Measurements from ENCODE around the gene KIF21B. TPM values are rescaled to one million over a fixed set of nuclear protein-coding genes. Genes with fewer than 3 reads are reported as not detected.
A peak's percentile ranks its signal among the peaks of the same experiment; 100 is the strongest.
"Not testable (repeated sequence)": the region's sequence is repeated elsewhere in the genome, so short reads cannot be mapped to it uniquely, and the experiment has no call there.

KIF21B gene
- total and polyA plus RNA-seq, 8 donors: 2.0 to 15.1 (median 9.5) TPM

DNA sequence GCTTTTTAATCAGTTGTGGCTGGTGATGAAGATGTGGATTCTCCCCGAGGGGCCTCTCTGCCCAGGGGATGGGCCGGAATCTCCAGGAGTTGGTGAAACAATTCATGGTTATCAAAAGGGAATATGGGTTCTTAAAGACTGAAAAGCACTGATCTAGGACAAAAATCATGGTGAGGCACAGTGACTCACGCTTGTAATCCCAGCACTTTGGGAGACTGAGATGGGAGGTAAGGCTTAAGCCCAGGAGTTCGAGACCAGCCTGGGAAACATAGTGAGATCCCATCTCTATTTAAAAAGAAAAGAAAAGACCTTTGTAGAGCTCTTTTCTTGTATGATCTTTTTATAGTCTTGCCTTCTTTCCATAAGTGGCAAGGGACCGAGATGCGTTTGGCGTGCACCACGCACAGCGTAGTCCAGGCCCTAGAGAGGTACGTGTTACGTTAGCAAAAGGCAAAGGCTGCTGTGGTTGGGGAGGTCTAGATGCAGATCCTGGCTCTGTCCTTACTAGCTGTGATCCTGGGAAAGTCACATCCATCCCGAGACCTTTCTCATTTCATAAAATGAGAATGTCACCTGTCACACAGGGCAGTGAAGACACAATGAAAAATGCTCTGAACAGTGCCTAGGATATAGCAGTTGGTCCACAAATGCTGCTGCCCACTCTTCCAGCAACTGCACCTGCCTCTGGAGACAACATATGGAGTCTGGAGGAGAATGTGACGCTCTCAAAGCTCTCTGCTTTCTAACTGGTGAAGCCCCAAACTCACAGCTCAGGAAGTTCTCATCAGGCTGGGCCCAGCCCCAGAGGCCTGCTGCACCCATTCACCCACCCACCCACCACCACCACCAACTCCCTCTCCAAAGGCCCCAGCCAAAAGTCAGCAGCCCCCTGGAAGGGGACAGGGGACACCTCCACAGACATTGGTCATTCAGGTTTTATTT, 54.8 kb downstream of the KIF21B start:
- H3K4me3 ChIP-seq: no peak overlapping the region
- TF ChIP-seq, protein P1, sequence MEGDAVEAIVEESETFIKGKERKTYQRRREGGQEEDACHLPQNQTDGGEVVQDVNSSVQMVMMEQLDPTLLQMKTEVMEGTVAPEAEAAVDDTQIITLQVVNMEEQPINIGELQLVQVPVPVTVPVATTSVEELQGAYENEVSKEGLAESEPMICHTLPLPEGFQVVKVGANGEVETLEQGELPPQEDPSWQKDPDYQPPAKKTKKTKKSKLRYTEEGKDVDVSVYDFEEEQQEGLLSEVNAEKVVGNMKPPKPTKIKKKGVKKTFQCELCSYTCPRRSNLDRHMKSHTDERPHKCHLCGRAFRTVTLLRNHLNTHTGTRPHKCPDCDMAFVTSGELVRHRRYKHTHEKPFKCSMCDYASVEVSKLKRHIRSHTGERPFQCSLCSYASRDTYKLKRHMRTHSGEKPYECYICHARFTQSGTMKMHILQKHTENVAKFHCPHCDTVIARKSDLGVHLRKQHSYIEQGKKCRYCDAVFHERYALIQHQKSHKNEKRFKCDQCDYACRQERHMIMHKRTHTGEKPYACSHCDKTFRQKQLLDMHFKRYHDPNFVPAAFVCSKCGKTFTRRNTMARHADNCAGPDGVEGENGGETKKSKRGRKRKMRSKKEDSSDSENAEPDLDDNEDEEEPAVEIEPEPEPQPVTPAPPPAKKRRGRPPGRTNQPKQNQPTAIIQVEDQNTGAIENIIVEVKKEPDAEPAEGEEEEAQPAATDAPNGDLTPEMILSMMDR (IDR thresholded peaks at IDR 0.05): no peak
- H3K9me3 ChIP-seq: no peaks in the 10 kb centered on the region
- ATAC-seq (no peak), DNase-seq (peak in 1 of 4 donors; percentile 51)
- H3K27me3 ChIP-seq: no peaks in the 10 kb centered on the region
- intact Hi-C loops (cut with DNase I): no loop called here
- peaks cover 0 to 24% of the 10 kb centered on the region in 2 donors for H3K36me3 ChIP-seq
- no peaks in the 10 kb centered on the region for H3K4me1 ChIP-seq
- no peak overlapping the region for H3K27ac ChIP-seq

DNA sequence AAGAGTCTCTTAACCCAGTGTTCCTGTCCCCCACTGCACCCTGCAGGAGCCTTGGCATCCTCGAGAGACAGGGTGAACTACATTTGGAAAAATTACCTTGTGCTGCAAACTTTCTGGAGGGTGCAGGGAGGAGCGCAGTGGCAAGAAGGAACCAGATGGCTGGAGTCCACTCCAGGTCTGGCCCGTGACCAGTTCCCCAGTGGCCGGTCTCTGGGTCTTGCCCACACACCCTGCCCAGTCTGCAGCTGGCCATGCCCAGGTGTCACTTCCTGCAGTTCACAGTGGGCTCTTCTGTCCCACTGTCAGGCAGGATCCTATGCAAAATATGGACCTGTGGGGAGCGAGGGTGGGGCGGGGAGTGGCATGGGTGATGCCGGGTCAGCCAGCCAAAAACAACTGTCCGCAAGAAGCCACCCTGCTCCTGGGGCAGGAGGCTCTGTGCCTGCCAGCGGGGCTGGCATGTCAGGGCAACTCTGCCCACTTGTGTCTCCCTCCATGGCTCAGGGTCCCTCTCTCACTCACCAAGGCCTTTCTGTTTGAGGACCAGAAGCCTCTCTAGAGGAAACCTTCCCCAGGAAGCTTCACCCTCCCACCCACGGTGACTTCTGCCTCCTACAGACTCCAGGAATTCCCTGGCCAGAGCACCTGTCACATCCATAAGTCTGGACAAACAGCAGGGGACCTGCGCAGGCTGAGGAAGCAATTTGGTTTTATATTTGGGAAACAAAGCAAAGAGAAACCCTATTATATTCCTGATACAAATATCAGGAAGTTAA, 55.6 kb downstream of the KIF21B start:
- TF ChIP-seq, protein P1 (IDR thresholded peaks at IDR 0.05): no peak
- no peak for ATAC-seq
- peak in 1 of 4 donors; percentile 33 for DNase-seq
- H3K4me3 ChIP-seq: no peak overlapping the region
- no peaks in the 10 kb centered on the region for H3K27me3 ChIP-seq
- intact Hi-C loops (cut with DNase I): no loop called here
- no peaks in the 10 kb centered on the region for H3K4me1 ChIP-seq
- H3K9me3 ChIP-seq: no peaks in the 10 kb centered on the region
- no peak overlapping the region for H3K27ac ChIP-seq
- peaks cover 0 to 16% of the 10 kb centered on the region in 2 donors for H3K36me3 ChIP-seq

DNA sequence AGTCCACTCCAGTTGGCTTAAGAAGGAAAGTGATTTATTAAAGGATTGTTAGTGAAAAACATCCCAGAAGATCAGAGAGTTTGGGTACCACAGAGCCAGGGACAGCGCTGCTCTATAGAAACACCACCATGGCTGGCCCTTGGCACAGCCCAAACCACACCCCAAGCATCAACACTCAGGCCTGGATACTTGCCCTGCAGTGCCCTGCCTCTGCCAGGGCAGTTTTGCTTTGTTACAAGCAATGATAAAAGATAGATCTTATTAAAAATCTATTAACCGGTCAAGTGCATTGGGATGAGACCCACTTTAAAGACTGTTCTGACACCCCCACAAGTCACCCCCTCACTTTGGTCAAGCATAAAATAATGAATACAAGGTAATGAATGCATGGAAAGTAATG, 56.6 kb downstream of the KIF21B start:
- Histone ChIP-seq H3K4me1 (no peaks in the 10 kb centered on the region), H3K27ac (no peak overlapping the region), H3K4me3 (no peak overlapping the region)

DNA sequence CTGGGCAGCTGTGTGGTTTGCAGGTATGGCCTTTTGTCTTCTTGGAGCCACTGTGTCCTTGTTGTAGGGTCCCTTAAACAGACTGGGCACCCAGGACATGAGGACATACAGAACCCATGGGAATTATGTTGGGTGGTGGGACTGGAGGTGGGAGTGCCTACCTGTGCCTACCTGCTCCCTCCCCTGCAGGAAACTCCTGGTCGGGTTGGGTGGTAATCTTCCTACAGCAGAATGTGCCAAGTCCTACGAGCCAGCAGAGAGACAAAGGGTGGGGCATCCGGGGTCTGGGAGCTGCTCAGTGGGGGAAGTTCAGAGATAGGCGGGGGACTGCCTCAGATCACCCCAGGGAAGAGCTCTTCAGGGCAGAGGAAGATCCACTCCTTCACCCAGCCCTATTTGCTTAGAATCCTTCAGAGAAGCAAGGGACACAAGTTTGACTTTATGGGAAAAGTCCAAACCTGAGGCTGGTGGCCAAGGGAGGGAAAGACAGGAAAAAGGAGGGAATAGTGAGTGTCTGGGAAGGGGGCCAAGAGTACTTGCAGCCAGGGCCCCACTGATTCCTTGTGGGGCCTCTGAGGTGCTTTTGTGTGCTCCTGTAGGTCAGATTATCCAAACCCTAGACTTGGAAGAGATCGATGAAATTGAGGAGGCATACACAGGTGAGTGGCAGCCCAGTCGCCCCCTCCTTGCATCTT, 58.3 kb downstream of the KIF21B start:
- DNase-seq (peak in 1 of 4 donors; percentile 4), ATAC-seq (no peak)
- Histone ChIP-seq H3K9me3 (no peaks in the 10 kb centered on the region), H3K27ac (no peak overlapping the region), H3K27me3 (no peaks in the 10 kb centered on the region), H3K4me1 (no peaks in the 10 kb centered on the region), H3K4me3 (no peak overlapping the region), H3K36me3 (no peaks in the 10 kb centered on the region)
- intact Hi-C loops (cut with DNase I): no loop called here
- TF ChIP-seq, protein P1 (IDR thresholded peaks at IDR 0.05): no peak

More for the DNA sequence above, 56.6 kb downstream of the KIF21B start:
- peaks cover 0 to 10% of the 10 kb centered on the region in 2 donors for H3K36me3 ChIP-seq
- intact Hi-C loops (cut with DNase I): no loop called here
- ATAC-seq (no peak), DNase-seq (peak in 1 of 4 donors; percentile 20)
- no peaks in the 10 kb centered on the region for H3K27me3 ChIP-seq
- no peaks in the 10 kb centered on the region for H3K9me3 ChIP-seq
- TF ChIP-seq, protein P1 (IDR thresholded peaks at IDR 0.05): no peak

DNA sequence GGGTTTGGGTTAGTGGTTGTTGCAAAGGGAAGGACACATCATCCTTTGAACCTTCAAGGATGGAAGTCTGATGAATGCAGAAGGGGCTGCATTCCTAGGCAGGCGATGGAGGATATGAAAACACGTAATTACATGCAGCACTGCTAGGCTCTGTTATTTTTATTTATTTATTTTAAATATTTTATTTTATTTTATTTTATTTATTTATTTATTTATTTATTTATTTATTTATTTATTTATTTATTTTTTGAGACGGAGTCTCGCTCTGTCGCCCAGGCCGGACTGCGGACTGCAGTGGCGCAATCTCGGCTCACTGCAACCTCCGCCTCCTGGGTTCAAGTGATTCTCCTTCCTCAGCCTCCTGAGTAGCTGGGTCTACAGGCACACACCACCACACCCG, 59.6 kb downstream of the KIF21B start:
- H3K4me1 ChIP-seq; H3K36me3 ChIP-seq; H3K9me3 ChIP-seq; H3K27ac ChIP-seq; H3K4me3 ChIP-seq; intact Hi-C loops (cut with DNase I); ATAC-seq; H3K27me3 ChIP-seq: not testable (repeated sequence)
- peak in 1 of 4 donors; percentile 0 for DNase-seq

Data from left lung (tissue), 10 donors.